OCI-LY3 (cell line): ENCODE measurements around the gene KAT7.
A peak's percentile ranks its signal among the peaks of the same experiment; 100 is the strongest.

Experiments
- H2AFZ ChIP-seq: fragments of 200-600, 300-600 bp; shearing (Covaris generic); 2 replicates; pipeline ENCODE4 v1.6.0; 2014; ENCODE audit warnings: antibody characterized with exemption, low read depth, low read length
- H3K27ac ChIP-seq: fragments of 200-600, 300-600 bp; sonication (generic); 2 replicates; pipeline ENCODE4 v1.5.1; 2014; ENCODE audit warnings: mild to moderate bottlenecking, low read length, moderate library complexity, mixed read lengths
- H3K27me3 ChIP-seq: fragments of 200-600, 300-600 bp; sonication (generic); 2 replicates; pipeline ENCODE4 v1.6.1; 2014; ENCODE audit warnings: low read depth, low read length, mixed read lengths
- H3K36me3 ChIP-seq: fragments of 200-600, 300-600 bp; sonication (generic); replicated peaks from 2 replicates; pipeline ENCODE3; 2014; ENCODE audit warnings: low read depth, low read length, mixed read lengths
- H3K4me1 ChIP-seq: fragments of 300-600, 200-600 bp; sonication (generic); 2 replicates; pipeline ENCODE4 v1.6.1; 2014; ENCODE audit warnings: low read length, mixed read lengths
- H3K4me2 ChIP-seq: fragments of 200-600, 300-600 bp; sonication (generic); 2 replicates; pipeline ENCODE4 v1.6.1; 2014; ENCODE audit warnings: low read length, mixed read lengths
- H3K4me3 ChIP-seq: fragments of 300-600, 200-600 bp; sonication (generic); 2 replicates; pipeline ENCODE4 v1.5.1; 2014; ENCODE audit warnings: antibody characterized with exemption, mild to moderate bottlenecking, low read length, moderate library complexity
- H3K79me2 ChIP-seq: fragments of 300-600, 200-600 bp; shearing (Covaris generic); 2 replicates; pipeline ENCODE4 v1.6.1; 2014; ENCODE audit warnings: mild to moderate bottlenecking, low read length, mixed read lengths
- H3K9ac ChIP-seq: fragments of 300-600, 200-600 bp; shearing (Covaris generic); 2 replicates; pipeline ENCODE4 v1.6.0; 2014; ENCODE audit warnings: mild to moderate bottlenecking, low read length, moderate library complexity
- H3K9me3 ChIP-seq: fragments of 200-600, 300-600 bp; shearing (Covaris generic); 2 replicates; pipeline ENCODE4 v1.6.1; 2014; ENCODE audit warnings: low read length, mixed read lengths; ENCODE audit not compliant: insufficient read depth
- H4K20me1 ChIP-seq: fragments of 200-600, 300-600 bp; sonication (generic); 2 replicates; pipeline ENCODE4 v1.6.1; 2016; ENCODE audit warnings: low read length, mixed read lengths; ENCODE audit not compliant: insufficient read depth
- EZH2phosphoT487 ChIP-seq: fragments of 200-600 bp; shearing (Covaris generic); IDR thresholded peaks from 2 replicates; pipeline ENCODE4 v1.6.1; 2018; ENCODE audit warnings: antibody characterized with exemption, mixed run types, low read depth
- TF ChIP-seq, protein P1 (sequence below): fragments of 200-600, 300-600 bp; sonication (generic); IDR thresholded peaks from 2 replicates; pipeline ENCODE4 v1.5.1; 2014; ENCODE audit warnings: antibody characterized with exemption, low read length, low read depth

KAT7 gene

DNA sequence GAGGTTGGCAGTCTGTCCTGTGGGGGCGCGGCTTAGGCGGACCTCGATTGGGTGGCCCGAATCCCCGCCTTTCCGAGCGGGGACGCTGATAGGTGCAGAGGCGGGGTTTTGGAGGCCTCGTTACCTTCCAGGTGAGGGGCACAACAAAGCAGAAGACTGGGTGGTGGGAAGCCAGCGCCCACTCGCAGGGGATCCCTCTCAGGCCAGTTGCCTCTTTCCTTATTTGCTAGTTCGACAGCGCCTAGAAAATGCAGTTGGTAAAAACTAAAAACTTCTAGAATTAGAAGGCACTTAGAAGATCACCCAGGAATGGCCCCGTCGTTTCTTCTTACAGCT, 730 bp downstream of the KAT7 start:
- Histone ChIP-seq H3K27me3 (no peaks in the 10 kb centered on the region), H3K9me3 (no peaks in the 10 kb centered on the region), H3K27ac (no peak overlapping the region), H3K4me2 (peak overlapping the region; percentile 78), H4K20me1 (peaks cover 33% of the 10 kb centered on the region), H3K9ac (no peak overlapping the region), H3K4me1 (peaks cover 18% of the 10 kb centered on the region), H3K36me3 (peaks cover 27% of the 10 kb centered on the region), H3K4me3 (peak overlapping the region; percentile 96), H2AFZ (no peak overlapping the region), H3K79me2 (peaks cover 55% of the 10 kb centered on the region)
- no peak for TF ChIP-seq EZH2phosphoT487
- TF ChIP-seq, protein P1, sequence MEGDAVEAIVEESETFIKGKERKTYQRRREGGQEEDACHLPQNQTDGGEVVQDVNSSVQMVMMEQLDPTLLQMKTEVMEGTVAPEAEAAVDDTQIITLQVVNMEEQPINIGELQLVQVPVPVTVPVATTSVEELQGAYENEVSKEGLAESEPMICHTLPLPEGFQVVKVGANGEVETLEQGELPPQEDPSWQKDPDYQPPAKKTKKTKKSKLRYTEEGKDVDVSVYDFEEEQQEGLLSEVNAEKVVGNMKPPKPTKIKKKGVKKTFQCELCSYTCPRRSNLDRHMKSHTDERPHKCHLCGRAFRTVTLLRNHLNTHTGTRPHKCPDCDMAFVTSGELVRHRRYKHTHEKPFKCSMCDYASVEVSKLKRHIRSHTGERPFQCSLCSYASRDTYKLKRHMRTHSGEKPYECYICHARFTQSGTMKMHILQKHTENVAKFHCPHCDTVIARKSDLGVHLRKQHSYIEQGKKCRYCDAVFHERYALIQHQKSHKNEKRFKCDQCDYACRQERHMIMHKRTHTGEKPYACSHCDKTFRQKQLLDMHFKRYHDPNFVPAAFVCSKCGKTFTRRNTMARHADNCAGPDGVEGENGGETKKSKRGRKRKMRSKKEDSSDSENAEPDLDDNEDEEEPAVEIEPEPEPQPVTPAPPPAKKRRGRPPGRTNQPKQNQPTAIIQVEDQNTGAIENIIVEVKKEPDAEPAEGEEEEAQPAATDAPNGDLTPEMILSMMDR: no peak

DNA sequence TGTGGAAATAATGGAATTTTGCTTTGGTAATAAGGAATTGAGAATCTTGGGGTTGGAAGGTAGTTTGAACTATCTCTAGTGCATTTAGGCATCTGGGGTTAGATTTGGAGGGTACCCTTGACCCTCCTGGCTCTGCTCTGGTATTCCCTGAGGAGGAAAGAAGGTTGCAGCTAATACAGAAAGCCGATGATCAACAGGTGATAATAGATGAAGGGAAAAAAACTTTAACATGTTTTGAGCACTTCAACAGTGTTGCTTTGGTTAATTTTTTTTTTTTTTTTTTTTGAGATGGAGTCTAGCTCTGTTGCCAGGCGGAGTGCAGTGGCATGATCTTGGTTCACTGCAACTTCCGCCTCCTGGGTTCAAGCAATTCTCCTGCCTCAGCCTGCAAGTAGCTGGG, 4.8 kb downstream of the KAT7 start:
- TF ChIP-seq, protein P1: no peak
- no peak for TF ChIP-seq EZH2phosphoT487
- peaks cover 39% of the 10 kb centered on the region for H4K20me1 ChIP-seq
- H3K9ac ChIP-seq: no peak overlapping the region
- H3K27ac ChIP-seq: no peak overlapping the region
- H3K9me3 ChIP-seq: no peaks in the 10 kb centered on the region
- H3K4me1 ChIP-seq: peaks cover 8% of the 10 kb centered on the region
- H2AFZ ChIP-seq: no peak overlapping the region
- no peaks in the 10 kb centered on the region for H3K27me3 ChIP-seq
- H3K36me3 ChIP-seq: peaks cover 48% of the 10 kb centered on the region
- no peak overlapping the region for H3K4me3 ChIP-seq
- H3K4me2 ChIP-seq: no peak overlapping the region
- H3K79me2 ChIP-seq: peaks cover 74% of the 10 kb centered on the region

DNA sequence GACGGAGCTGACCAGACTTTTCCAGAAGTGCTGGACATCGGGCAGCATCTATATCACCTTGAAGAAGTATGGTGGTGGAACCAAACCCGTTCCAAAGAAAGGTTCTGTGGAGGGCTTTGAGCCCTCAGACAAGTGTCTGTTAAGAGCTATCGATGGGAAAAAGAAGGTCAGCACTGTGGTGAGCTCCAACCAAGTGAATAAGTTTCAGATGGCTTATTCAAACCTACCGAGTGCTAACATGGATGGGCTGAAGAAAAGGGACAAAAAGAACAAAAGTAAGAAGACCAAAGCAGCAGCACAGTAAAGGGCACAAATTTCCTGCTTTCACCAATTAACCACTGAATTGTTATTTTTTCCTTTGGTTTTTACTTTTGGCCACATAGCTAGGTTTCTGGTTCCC, 6.9 kb downstream of the KAT7 start:
- peaks cover 27% of the 10 kb centered on the region for H4K20me1 ChIP-seq

DNA sequence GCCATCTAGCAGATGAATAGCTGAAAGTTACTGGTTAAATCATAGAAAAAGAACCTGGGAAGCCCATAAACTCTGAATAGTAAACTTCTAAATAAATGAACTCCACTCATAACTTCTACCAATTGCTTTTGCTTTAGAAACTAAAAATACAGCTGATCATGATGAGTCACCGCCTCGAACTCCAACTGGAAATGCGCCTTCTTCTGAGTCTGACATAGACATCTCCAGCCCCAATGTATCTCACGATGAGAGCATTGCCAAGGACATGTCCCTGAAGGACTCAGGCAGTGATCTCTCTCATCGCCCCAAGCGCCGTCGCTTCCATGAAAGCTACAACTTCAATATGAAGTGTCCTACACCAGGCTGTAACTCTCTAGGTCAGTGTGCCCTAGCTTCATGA, 9.7 kb downstream of the KAT7 start:
- Histone ChIP-seq H3K36me3 (peaks cover 48% of the 10 kb centered on the region), H3K4me3 (no peak overlapping the region), H3K27ac (no peak overlapping the region), H4K20me1 (peaks cover 6% of the 10 kb centered on the region; the same call in 1 of the 2 replicates), H3K27me3 (no peaks in the 10 kb centered on the region), H3K4me1 (no peaks in the 10 kb centered on the region), H3K9me3 (no peaks in the 10 kb centered on the region), H3K79me2 (peaks cover 53% of the 10 kb centered on the region), H2AFZ (no peak overlapping the region), H3K9ac (no peak overlapping the region), H3K4me2 (no peak overlapping the region)
- TF ChIP-seq EZH2phosphoT487: no peak
- TF ChIP-seq, protein P1: no peak

More for the DNA sequence above, 6.9 kb downstream of the KAT7 start:
- Histone ChIP-seq H3K4me1 (no peaks in the 10 kb centered on the region), H3K4me2 (no peak overlapping the region), H3K36me3 (peaks cover 56% of the 10 kb centered on the region), H3K4me3 (no peak overlapping the region), H3K27ac (no peak overlapping the region), H2AFZ (no peak overlapping the region), H3K79me2 (peaks cover 62% of the 10 kb centered on the region), H3K27me3 (no peaks in the 10 kb centered on the region), H3K9ac (no peak overlapping the region), H3K9me3 (no peaks in the 10 kb centered on the region)
- TF ChIP-seq, protein P1: no peak
- TF ChIP-seq EZH2phosphoT487: no peak
